ENCODE measurements around the gene PAQR5. TPM values are rescaled to one million over a fixed set of nuclear protein-coding genes. Genes with fewer than 3 reads are reported as not detected.

The PAQR5 gene
- total and polyA plus RNA-seq, 7 donors, result 0.36 to 19.7 (median 10.2) TPM; not detected in 2

GRCh38 chr15:69413822-69414700, 115.3 kb downstream of the PAQR5 start, which contains the start of gene KIF23:
TSS of gene KIF23 (plus strand) at chr15:69414349. CDS start at chr15:69414466, 117 bp downstream.
- peak within 1 kb of the TSS; percentile 39 to 88 (median 76) for H3K27ac ChIP-seq
- H3K4me1 ChIP-seq, result peaks cover 0 to 27% (median 9%) of the 10 kb centered on the region in 4 donors
- 2% methylated on average over 78 of the region's 78 CpGs for WGBS, 2 donors

GRCh38 chr15:69414701-69415167, 116.0 kb downstream of the PAQR5 start:
- Histone ChIP-seq H3K36me3 (no peaks in the 10 kb centered on the region), H3K4me1 (peaks cover 0 to 27% (median 9%) of the 10 kb centered on the region in 4 donors), H3K27ac (peak overlapping the region; percentile 39 to 88 (median 76)), H3K9me3 (no peaks in the 10 kb centered on the region), H3K4me3 (peak overlapping the region; percentile 59 to 95 (median 69)), H3K27me3 (no peaks in the 10 kb centered on the region)
- WGBS, 2 donors, result 0% methylated on average over 29 of the region's 29 CpGs
- intact Hi-C loops (cut with DNase I), result loop anchor here (2.0 to 5.0 kb wide), 2 partner anchors 38 to 48 kb away; partner anchors contain the start of gene RPLP1
- TF ChIP-seq EP300 (IDR thresholded peaks at IDR 0.05) (no peak), CTCF (IDR thresholded peaks at IDR 0.05) (no peak)
- DNase-seq, result no peak

More at GRCh38 chr15:69413822-69414700, 115.3 kb downstream of the PAQR5 start, which contains the start of gene KIF23:
- H3K27me3 ChIP-seq, result no peaks in the 10 kb centered on the region
- H3K36me3 ChIP-seq, result no peaks in the 10 kb centered on the region
- intact Hi-C loops (cut with DNase I), result loop anchor here (2.0 to 5.0 kb wide), 2 partner anchors 38 to 49 kb away; partner anchors contain the start of gene RPLP1
- H3K4me3 ChIP-seq, result peak within 1 kb of the TSS; percentile 59 to 95 (median 69)
- no peaks in the 10 kb centered on the region for H3K9me3 ChIP-seq
- peak; percentile 93 for DNase-seq
- TF ChIP-seq EP300 (IDR thresholded peaks at IDR 0.05) (no peak), POLR2A (IDR thresholded peaks at IDR 0.05) (no peak), POLR2AphosphoS5 (IDR thresholded peaks at IDR 0.05) (no peak), CTCF (IDR thresholded peaks at IDR 0.05) (no peak)

GRCh38 chr15:69415381-69415780, 116.7 kb downstream of the PAQR5 start:
- no peaks in the 10 kb centered on the region for H3K9me3 ChIP-seq
- H3K4me1 ChIP-seq, result peaks cover 0 to 20% (median 9%) of the 10 kb centered on the region in 4 donors
- DNase-seq, result no peak
- peak overlapping the region in 1 of 4 donors; percentile 95 for H3K4me3 ChIP-seq
- peak overlapping the region in 2 of 4 donors; percentile 78 to 88 for H3K27ac ChIP-seq
- no peaks in the 10 kb centered on the region for H3K27me3 ChIP-seq
- 78 to 82% methylated on average over 3 of the region's 3 CpGs for WGBS, 2 donors
- no peaks in the 10 kb centered on the region for H3K36me3 ChIP-seq
- intact Hi-C loops (cut with DNase I), result loop anchor here (2.0 kb wide), 1 partner anchor 47 kb away; no protein-coding TSS in a partner anchor
- TF ChIP-seq CTCF (IDR thresholded peaks at IDR 0.05), result no peak
- no peak for TF ChIP-seq POLR2A (IDR thresholded peaks at IDR 0.05)
- no peak for TF ChIP-seq POLR2AphosphoS5 (IDR thresholded peaks at IDR 0.05)
- TF ChIP-seq EP300 (IDR thresholded peaks at IDR 0.05), result no peak

- intact Hi-C loops (cut with DNase I), result no loop called here
- Histone ChIP-seq H3K4me3 (no peak overlapping the region), H3K9me3 (no peaks in the 10 kb centered on the region), H3K27me3 (no peaks in the 10 kb centered on the region), H3K4me1 (peaks cover 0 to 19% (median 9%) of the 10 kb centered on the region in 4 donors), H3K36me3 (no peaks in the 10 kb centered on the region), H3K27ac (no peak overlapping the region)
- no peak for DNase-seq
- TF ChIP-seq POLR2AphosphoS5 (IDR thresholded peaks at IDR 0.05) (no peak), CTCF (IDR thresholded peaks at IDR 0.05) (no peak), EP300 (IDR thresholded peaks at IDR 0.05) (no peak), POLR2A (IDR thresholded peaks at IDR 0.05) (no peak)
These were observed 118.9 kb downstream of the PAQR5 start for GRCh38 chr15:69417581-69417980.

All from sigmoid colon (tissue), 7 donors.